HT-29 (cell line): Measurements from ENCODE around the gene TIFAB. TPM values are rescaled to one million over a fixed set of nuclear protein-coding genes. Genes with fewer than 3 reads are reported as not detected.
"Not testable (repeated sequence)": the region's sequence is repeated elsewhere in the genome, so short reads cannot be mapped to it uniquely, and the experiment has no call there.

Experiments
- DNase-seq: peaks from one replicate; pipeline ENCODE4 v3.0.0-alpha.2; 2015; ENCODE audit warnings: low spot score
- total RNA-seq: library from RNA; depleted of rRNA; stranded (reverse); fragments of >200 nt; shearing (Covaris generic); gene quantifications from 2 replicates; pipeline ENCODE4 v1.2.3, GENCODE V29; 2014; rRNA removed

TIFAB gene
- not detected in 2 replicates for total RNA-seq

- no peak for DNase-seq
Observed at GRCh38 chr5:135452321-135453030, at the start of gene TIFAB. TSS of gene TIFAB (minus strand) at chr5:135452351. CDS start at chr5:135449939, 2,412 bp downstream.

- DNase-seq: no peak
Observed at GRCh38 chr5:135498637-135498995, 46.5 kb upstream of the TIFAB start.

GRCh38 chr5:135497971-135498636, 46.0 kb upstream of the TIFAB start:
- no peak for DNase-seq

- not testable (repeated sequence) for DNase-seq
Observed at GRCh38 chr5:135495531-135495930, 43.4 kb upstream of the TIFAB start.

GRCh38 chr5:135494196-135494595, 42.0 kb upstream of the TIFAB start:
- DNase-seq: no peak

- no peak for DNase-seq
Observed at GRCh38 chr5:135493406-135494180, 41.4 kb upstream of the TIFAB start.

- DNase-seq: no peak
Observed at GRCh38 chr5:135492319-135492626, 40.1 kb upstream of the TIFAB start.

- peak; percentile 43 for DNase-seq
Observed at GRCh38 chr5:135491552-135492318, 39.6 kb upstream of the TIFAB start.

- no peak for DNase-seq
Observed at GRCh38 chr5:135491038-135491551, 38.9 kb upstream of the TIFAB start.

- DNase-seq: no peak
Observed at GRCh38 chr5:135490245-135491037, 38.3 kb upstream of the TIFAB start.

GRCh38 chr5:135489466-135490244, 37.5 kb upstream of the TIFAB start:
- no peak for DNase-seq

GRCh38 chr5:135488727-135489465, 36.7 kb upstream of the TIFAB start:
- peak; percentile 41 for DNase-seq

- no peak for DNase-seq
Observed at GRCh38 chr5:135487839-135488514, 35.8 kb upstream of the TIFAB start.

- DNase-seq: no peak
Observed at GRCh38 chr5:135487037-135487395, 34.9 kb upstream of the TIFAB start.

- DNase-seq: no peak
Observed at GRCh38 chr5:135486131-135487036, 34.2 kb upstream of the TIFAB start.

- DNase-seq: no peak
Observed at GRCh38 chr5:135484674-135485086, 32.5 kb upstream of the TIFAB start.

- DNase-seq: no peak
Observed at GRCh38 chr5:135483254-135483653, 31.1 kb upstream of the TIFAB start.
